Measurements from ENCODE around the gene SMPX.

DNA sequence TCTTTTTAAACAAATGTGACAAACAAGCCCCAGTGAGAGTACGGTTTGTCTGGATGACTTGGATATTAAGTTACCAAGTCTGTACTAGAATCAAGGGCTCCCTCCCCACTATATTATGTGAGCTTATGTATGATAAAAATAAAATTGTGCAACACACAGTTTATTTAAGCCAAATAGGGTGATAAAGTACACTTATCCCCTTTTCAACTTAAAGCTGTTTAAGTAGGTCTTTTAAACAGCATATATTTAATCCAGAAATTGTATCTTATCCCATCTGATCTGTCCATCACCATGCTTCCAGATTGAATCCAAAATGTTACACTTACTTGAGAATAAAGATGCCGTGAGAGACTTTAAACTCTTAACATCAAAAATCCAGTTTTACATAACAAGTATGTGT is 97.8 kb downstream of the SMPX start:
- TF ChIP-seq, protein P1, sequence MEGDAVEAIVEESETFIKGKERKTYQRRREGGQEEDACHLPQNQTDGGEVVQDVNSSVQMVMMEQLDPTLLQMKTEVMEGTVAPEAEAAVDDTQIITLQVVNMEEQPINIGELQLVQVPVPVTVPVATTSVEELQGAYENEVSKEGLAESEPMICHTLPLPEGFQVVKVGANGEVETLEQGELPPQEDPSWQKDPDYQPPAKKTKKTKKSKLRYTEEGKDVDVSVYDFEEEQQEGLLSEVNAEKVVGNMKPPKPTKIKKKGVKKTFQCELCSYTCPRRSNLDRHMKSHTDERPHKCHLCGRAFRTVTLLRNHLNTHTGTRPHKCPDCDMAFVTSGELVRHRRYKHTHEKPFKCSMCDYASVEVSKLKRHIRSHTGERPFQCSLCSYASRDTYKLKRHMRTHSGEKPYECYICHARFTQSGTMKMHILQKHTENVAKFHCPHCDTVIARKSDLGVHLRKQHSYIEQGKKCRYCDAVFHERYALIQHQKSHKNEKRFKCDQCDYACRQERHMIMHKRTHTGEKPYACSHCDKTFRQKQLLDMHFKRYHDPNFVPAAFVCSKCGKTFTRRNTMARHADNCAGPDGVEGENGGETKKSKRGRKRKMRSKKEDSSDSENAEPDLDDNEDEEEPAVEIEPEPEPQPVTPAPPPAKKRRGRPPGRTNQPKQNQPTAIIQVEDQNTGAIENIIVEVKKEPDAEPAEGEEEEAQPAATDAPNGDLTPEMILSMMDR (IDR thresholded peaks at IDR 0.05): no peak
- no peak for TF ChIP-seq POLR2AphosphoS5 (IDR thresholded peaks at IDR 0.05)
- no peak for TF ChIP-seq POLR2A (IDR thresholded peaks at IDR 0.05)

Data from sigmoid colon (tissue), 4 donors.